ENCODE data around the gene PRPF40A. TPM values are rescaled to one million over a fixed set of nuclear protein-coding genes. Genes with fewer than 3 reads are reported as not detected.
A peak's percentile ranks its signal among the peaks of the same experiment; 100 is the strongest.

PRPF40A gene
- total and polyA plus RNA-seq, 10 of the 15 experiments (the other 5 are each of a cell fraction or from before 2014, with no cell fraction given), result 97.8 to 197 (median 144) TPM

DNA sequence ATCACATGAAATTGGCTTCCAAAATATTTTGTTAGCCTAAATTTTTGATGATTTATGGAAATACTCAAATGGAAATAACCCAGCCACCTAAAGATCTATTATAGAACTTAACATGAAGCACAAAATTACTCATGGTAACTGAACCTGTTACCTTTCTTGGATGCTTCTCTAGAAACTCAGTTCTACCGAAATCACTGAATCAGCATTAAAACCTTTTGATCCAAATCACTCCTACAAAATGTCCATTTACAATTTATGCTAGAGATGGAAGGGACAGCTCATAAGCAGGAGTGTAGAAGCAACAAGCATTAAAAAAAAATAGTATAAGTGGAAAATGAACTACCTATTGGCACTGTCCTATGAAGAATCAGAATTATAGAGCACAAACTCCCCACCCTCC, 2.1 kb downstream of the PRPF40A start:
- Histone ChIP-seq H3K27ac (ENCODE audit: control insufficient read depth, insufficient read depth) (no peak overlapping the region), H3K9me3 (replicated peaks; ENCODE audit: control insufficient read depth, insufficient read depth, low read length) (no peaks in the 10 kb centered on the region), H3K79me2 (ENCODE audit: control insufficient read depth, insufficient read depth, low read length) (peaks cover 83% of the 10 kb centered on the region), H4K20me1 (ENCODE audit: control insufficient read depth, insufficient read depth) (no peaks in the 10 kb centered on the region), H3K9ac (ENCODE audit: control insufficient read depth, insufficient read depth, low read length) (peak overlapping the region; percentile 1; the same call in 1 of the 2 replicates), H3K4me3 (peak overlapping the region; percentile 35; the same call in 1 of the 2 replicates), H3K4me2 (ENCODE audit: control insufficient read depth, insufficient read depth) (peak overlapping the region; percentile 21), H2AFZ (ENCODE audit: control insufficient read depth, low read depth, low read length) (no peak overlapping the region), H3K27me3 (replicated peaks in 1 of 2; ENCODE audit: control insufficient read depth in 2 of 2, insufficient read depth in 2 of 2, low read length in 1 of 2) (no peaks in the 10 kb centered on the region), H3K4me1 (ENCODE audit: control insufficient read depth, insufficient read depth, low read length) (no peaks in the 10 kb centered on the region), H3K36me3 (ENCODE audit: control insufficient read depth in 2 of 2, insufficient read depth in 2 of 2, low read length in 1 of 2) (peaks cover 0 to 27% of the 10 kb centered on the region in 2 experiments; a peak in 2 of 4 replicates)
- no peak for FAIRE-seq
- ChIA-PET CTCF (interaction anchor here (0.6 to 5.7 kb wide), 12 partner anchors 10 to 1787 kb away, joined by 3 to 58 read pairs (median 6); no protein-coding TSS in a partner anchor), RAD21 (ENCODE audit: unreplicated experiment) (interaction anchor here (1.0 to 1.6 kb wide), 3 partner anchors 15 to 539 kb away, joined by 3 to 4 read pairs (median 3); no protein-coding TSS in a partner anchor), POLR2A (interaction anchor here (0.6 to 2.9 kb wide), 2 partner anchors 14 to 20 kb away, joined by 7 to 20 read pairs; no protein-coding TSS in a partner anchor), SMC1A (ENCODE audit: uncharacterized antibody, unreplicated experiment) (interaction anchor here (0.7 to 4.0 kb wide), 7 partner anchors 12 to 38 kb away, joined by 3 to 22 read pairs (median 15); no protein-coding TSS in a partner anchor)
- intact Hi-C loops (cut with micrococcal nuclease; ENCODE audit: unreplicated experiment) (loop anchor here (5.0 to 10.0 kb wide), 2 partner anchors 538 to 1430 kb away; partner anchors contain the start of genes NMI and STAM2), in situ Hi-C loops (cut with MboI) (loop anchor here (25.0 kb wide), 1 partner anchor 1428 kb away; the partner anchor contains the start of gene NMI)
- WGBS (ENCODE audit: insufficient coverage, insufficient replicate concordance, low lambda C conversion rate, missing lambda C conversion rate), result 0% methylated on average over 1 of the region's 1 CpG
- BruUV-seq (replicated peaks), result no TSS peak
- ATAC-seq, result no peak
- TF ChIP-seq, protein P1, sequence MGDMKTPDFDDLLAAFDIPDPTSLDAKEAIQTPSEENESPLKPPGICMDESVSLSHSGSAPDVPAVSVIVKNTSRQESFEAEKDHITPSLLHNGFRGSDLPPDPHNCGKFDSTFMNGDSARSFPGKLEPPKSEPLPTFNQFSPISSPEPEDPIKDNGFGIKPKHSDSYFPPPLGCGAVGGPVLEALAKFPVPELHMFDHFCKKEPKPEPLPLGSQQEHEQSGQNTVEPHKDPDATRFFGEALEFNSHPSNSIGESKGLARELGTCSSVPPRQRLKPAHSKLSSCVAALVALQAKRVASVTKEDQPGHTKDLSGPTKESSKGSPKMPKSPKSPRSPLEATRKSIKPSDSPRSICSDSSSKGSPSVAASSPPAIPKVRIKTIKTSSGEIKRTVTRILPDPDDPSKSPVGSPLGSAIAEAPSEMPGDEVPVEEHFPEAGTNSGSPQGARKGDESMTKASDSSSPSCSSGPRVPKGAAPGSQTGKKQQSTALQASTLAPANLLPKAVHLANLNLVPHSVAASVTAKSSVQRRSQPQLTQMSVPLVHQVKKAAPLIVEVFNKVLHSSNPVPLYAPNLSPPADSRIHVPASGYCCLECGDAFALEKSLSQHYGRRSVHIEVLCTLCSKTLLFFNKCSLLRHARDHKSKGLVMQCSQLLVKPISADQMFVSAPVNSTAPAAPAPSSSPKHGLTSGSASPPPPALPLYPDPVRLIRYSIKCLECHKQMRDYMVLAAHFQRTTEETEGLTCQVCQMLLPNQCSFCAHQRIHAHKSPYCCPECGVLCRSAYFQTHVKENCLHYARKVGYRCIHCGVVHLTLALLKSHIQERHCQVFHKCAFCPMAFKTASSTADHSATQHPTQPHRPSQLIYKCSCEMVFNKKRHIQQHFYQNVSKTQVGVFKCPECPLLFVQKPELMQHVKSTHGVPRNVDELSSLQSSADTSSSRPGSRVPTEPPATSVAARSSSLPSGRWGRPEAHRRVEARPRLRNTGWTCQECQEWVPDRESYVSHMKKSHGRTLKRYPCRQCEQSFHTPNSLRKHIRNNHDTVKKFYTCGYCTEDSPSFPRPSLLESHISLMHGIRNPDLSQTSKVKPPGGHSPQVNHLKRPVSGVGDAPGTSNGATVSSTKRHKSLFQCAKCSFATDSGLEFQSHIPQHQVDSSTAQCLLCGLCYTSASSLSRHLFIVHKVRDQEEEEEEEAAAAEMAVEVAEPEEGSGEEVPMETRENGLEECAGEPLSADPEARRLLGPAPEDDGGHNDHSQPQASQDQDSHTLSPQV (IDR thresholded peaks at IDR 0.05), result no peak
- no peak for TF ChIP-seq SIX5 (IDR thresholded peaks at IDR 0.05; ENCODE audit: low read depth, low read length, severe bottlenecking)
- no peak for DNase-seq (ENCODE audit: low read depth, low spot score)

All from GM12878 (cell line).